ENCODE measurements around the gene GID8. TPM values are rescaled to one million over a fixed set of nuclear protein-coding genes. Genes with fewer than 3 reads are reported as not detected.

GID8 gene
- total RNA-seq, 1 experiment from 2014 or later = 37.2 TPM

DNA sequence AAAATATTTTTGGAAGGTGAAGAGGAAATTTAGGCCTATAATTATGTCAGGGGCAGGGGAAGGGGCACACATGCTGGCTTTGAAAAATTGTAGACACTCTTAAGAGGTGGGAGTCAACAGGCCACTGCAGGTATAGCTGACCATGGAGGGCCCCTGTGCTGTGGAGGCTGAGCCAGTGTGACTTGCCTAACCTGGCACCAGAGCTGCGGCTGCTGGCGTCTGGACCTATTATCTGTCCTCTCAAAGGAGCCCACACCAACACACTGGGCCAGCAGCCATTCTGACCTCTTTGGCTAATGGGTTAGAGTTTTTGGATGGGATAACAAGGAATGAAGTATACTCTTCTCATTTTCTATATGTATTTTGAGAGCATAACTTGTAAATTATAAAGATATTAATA lies 4.5 kb downstream of the GID8 start:
- Histone ChIP-seq H3K9me2 (replicated peaks; ENCODE audit: low read length) (no peaks in the 10 kb centered on the region), H2AFZ (ENCODE audit: low read length) (no peak overlapping the region), H3K4me3 (ENCODE audit: low read length) (no peak overlapping the region), H3K79me2 (ENCODE audit: low read length) (peaks cover 51% of the 10 kb centered on the region), H3K9ac (ENCODE audit: low read length) (no peak overlapping the region), H3K4me2 (ENCODE audit: low read length) (no peak overlapping the region), H3K27ac (ENCODE audit: low read length) (no peak overlapping the region), H3K9me3 (ENCODE audit: low read length) (no peaks in the 10 kb centered on the region), H3K27me3 (ENCODE audit: low read length) (no peaks in the 10 kb centered on the region), H3K36me3 (ENCODE audit: low read depth, low read length) (peaks cover 50% of the 10 kb centered on the region), H3K4me1 (ENCODE audit: insufficient read depth, low read length) (peaks cover 17% of the 10 kb centered on the region), H4K20me1 (ENCODE audit: low read length) (peaks cover 21% of the 10 kb centered on the region), H3F3A (ENCODE audit: low read length, unreplicated experiment) (no peaks in the 10 kb centered on the region)
- DNase-seq (no peak), ATAC-seq (no peak)
- BruUV-seq (replicated peaks) = no TSS peak
- CTCF ChIA-PET = no interaction called here
- intact Hi-C loops (cut with micrococcal nuclease) = no loop called here
- TF ChIP-seq, protein P1, sequence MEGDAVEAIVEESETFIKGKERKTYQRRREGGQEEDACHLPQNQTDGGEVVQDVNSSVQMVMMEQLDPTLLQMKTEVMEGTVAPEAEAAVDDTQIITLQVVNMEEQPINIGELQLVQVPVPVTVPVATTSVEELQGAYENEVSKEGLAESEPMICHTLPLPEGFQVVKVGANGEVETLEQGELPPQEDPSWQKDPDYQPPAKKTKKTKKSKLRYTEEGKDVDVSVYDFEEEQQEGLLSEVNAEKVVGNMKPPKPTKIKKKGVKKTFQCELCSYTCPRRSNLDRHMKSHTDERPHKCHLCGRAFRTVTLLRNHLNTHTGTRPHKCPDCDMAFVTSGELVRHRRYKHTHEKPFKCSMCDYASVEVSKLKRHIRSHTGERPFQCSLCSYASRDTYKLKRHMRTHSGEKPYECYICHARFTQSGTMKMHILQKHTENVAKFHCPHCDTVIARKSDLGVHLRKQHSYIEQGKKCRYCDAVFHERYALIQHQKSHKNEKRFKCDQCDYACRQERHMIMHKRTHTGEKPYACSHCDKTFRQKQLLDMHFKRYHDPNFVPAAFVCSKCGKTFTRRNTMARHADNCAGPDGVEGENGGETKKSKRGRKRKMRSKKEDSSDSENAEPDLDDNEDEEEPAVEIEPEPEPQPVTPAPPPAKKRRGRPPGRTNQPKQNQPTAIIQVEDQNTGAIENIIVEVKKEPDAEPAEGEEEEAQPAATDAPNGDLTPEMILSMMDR (conservative IDR thresholded peaks at IDR 0.05; ENCODE audit: low read depth, low read length) = no peak
- TF ChIP-seq EZH2 (IDR thresholded peaks at IDR 0.05; ENCODE audit: low read length, unreplicated experiment) (no peak), EZH2phosphoT487 (IDR thresholded peaks at IDR 0.05; ENCODE audit: borderline replicate concordance, low read length) (no peak)
- POLR2A ChIA-PET (ENCODE audit: unreplicated experiment) = no interaction called here

DNA sequence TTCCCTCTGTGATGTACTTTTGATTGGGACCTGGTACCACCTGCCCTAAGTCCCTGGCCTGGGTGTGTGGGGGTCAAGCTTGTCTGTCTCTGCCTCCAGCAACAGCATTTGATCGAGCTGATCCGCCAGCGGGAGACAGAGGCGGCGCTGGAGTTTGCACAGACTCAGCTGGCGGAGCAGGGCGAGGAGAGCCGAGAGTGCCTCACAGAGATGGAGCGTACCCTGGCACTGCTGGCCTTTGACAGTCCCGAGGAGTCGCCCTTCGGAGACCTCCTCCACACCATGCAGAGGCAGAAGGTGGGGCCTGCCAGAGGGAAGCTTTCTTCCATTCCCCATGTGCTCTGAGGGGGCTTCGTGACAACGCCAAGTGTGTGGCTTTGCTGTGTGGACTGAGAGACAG lies 5.4 kb downstream of the GID8 start:
- DNase-seq (no peak), ATAC-seq (no peak)
- ChIA-PET CTCF (no interaction called here), POLR2A (ENCODE audit: unreplicated experiment) (no interaction called here)
- no peak overlapping the region for H3K4me2 ChIP-seq (ENCODE audit: low read length)
- H4K20me1 ChIP-seq (ENCODE audit: low read length) = peaks cover 21% of the 10 kb centered on the region
- H3K4me1 ChIP-seq (ENCODE audit: insufficient read depth, low read length) = peaks cover 17% of the 10 kb centered on the region
- no peak overlapping the region for H3K27ac ChIP-seq (ENCODE audit: low read length)
- no peaks in the 10 kb centered on the region for H3K9me2 ChIP-seq (replicated peaks; ENCODE audit: low read length)
- H3K27me3 ChIP-seq (ENCODE audit: low read length) = no peaks in the 10 kb centered on the region
- H3K79me2 ChIP-seq (ENCODE audit: low read length) = peaks cover 46% of the 10 kb centered on the region
- H3K4me3 ChIP-seq (ENCODE audit: low read length) = no peak overlapping the region
- no peak for TF ChIP-seq EZH2 (IDR thresholded peaks at IDR 0.05; ENCODE audit: low read length, unreplicated experiment)
- TF ChIP-seq EZH2phosphoT487 (IDR thresholded peaks at IDR 0.05; ENCODE audit: borderline replicate concordance, low read length) = no peak
- TF ChIP-seq, protein P1 (conservative IDR thresholded peaks at IDR 0.05; ENCODE audit: low read depth, low read length) = no peak
- intact Hi-C loops (cut with micrococcal nuclease) = no loop called here
- H2AFZ ChIP-seq (ENCODE audit: low read length) = no peak overlapping the region
- H3K36me3 ChIP-seq (ENCODE audit: low read depth, low read length) = peaks cover 55% of the 10 kb centered on the region
- no peak overlapping the region for H3K9ac ChIP-seq (ENCODE audit: low read length)
- H3F3A ChIP-seq (ENCODE audit: low read length, unreplicated experiment) = no peaks in the 10 kb centered on the region
- no TSS peak for BruUV-seq (replicated peaks)
- no peaks in the 10 kb centered on the region for H3K9me3 ChIP-seq (ENCODE audit: low read length)

DNA sequence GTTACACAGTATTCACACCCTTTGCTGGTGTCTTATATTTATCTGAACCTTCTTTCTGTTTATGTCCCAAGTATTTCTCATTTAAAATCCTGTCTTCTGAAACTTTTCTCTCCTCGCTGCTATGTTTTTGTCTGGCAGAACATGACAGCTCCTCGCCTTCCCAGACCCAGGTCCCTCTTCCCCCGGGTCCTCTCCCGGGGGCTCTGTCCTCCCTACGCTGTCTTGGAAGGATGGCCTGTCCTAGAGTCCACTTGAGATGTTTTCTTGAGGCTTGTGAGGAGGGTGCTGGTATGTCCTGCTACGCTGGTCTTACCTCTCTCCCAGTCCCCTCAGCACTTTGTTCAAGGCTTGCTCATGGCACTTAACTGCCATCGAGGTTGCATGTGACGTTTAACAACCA lies 6.2 kb downstream of the GID8 start:
- Histone ChIP-seq H3K9me3 (ENCODE audit: low read length) (no peaks in the 10 kb centered on the region), H3K36me3 (ENCODE audit: low read depth, low read length) (peaks cover 63% of the 10 kb centered on the region), H3K27me3 (ENCODE audit: low read length) (no peaks in the 10 kb centered on the region), H3K9me2 (replicated peaks; ENCODE audit: low read length) (no peaks in the 10 kb centered on the region), H3K4me1 (ENCODE audit: insufficient read depth, low read length) (peaks cover 15% of the 10 kb centered on the region), H3K9ac (ENCODE audit: low read length) (no peak overlapping the region), H2AFZ (ENCODE audit: low read length) (no peak overlapping the region), H3K4me2 (ENCODE audit: low read length) (no peak overlapping the region), H3F3A (ENCODE audit: low read length, unreplicated experiment) (no peaks in the 10 kb centered on the region), H3K4me3 (ENCODE audit: low read length) (no peak overlapping the region), H3K79me2 (ENCODE audit: low read length) (peaks cover 38% of the 10 kb centered on the region), H4K20me1 (ENCODE audit: low read length) (peaks cover 14% of the 10 kb centered on the region), H3K27ac (ENCODE audit: low read length) (no peak overlapping the region)
- ChIA-PET POLR2A (ENCODE audit: unreplicated experiment) (no interaction called here), CTCF (no interaction called here)
- DNase-seq = no peak
- no peak for ATAC-seq
- no TSS peak for BruUV-seq (replicated peaks)
- TF ChIP-seq, protein P1 (conservative IDR thresholded peaks at IDR 0.05; ENCODE audit: low read depth, low read length) = no peak
- no peak for TF ChIP-seq EZH2phosphoT487 (IDR thresholded peaks at IDR 0.05; ENCODE audit: borderline replicate concordance, low read length)
- no peak for TF ChIP-seq EZH2 (IDR thresholded peaks at IDR 0.05; ENCODE audit: low read length, unreplicated experiment)
- intact Hi-C loops (cut with micrococcal nuclease) = no loop called here
